SK-N-SH (cell line): ENCODE measurements around the gene RASSF4. TPM values are rescaled to one million over a fixed set of nuclear protein-coding genes. Genes with fewer than 3 reads are reported as not detected.

Source experiments
- CTCF ChIA-PET: fragments of 300-600, 350-600 bp; formaldehyde crosslinking; extraction: SDS; loops from one replicate; lab custom pipeline; 2021; lab: Yijun Ruan, JAX
- POLR2A ChIA-PET: fragments of 350-600 bp; sonication (Branson Sonifier 250); formaldehyde crosslinking; extraction: SDS; loops from one replicate; lab custom pipeline; 2020; ENCODE audit warnings: antibody characterized with exemption, inconsistent platforms; lab: Yijun Ruan, JAX
- DNase-seq: peaks from one replicate; pipeline ENCODE4 v3.0.0; 2012
- H2AFZ ChIP-seq: fragments of 200-600 bp; sonication (generic); 2 replicates; pipeline ENCODE4 v1.8.1; 2016; ENCODE audit warnings: antibody characterized with exemption, mild to moderate bottlenecking, low read depth
- H3F3A ChIP-seq: fragments of 200-600 bp; sonication (generic); replicated peaks from 2 replicates; pipeline ENCODE3; 2016; ENCODE audit warnings: antibody characterized with exemption, mild to moderate bottlenecking; ENCODE audit not compliant: insufficient read depth
- H3K27ac ChIP-seq, 2 experiments: fragments of 200-500 bp in 1 of 2; fragments of 200-600 bp in 1 of 2; sonication (Bioruptor generic) in 1 of 2; sonication (generic), shearing (Covaris generic) in 1 of 2; 2 replicates each; pipeline versions ENCODE4 v1.5.1 to v1.6.1; 2014 to 2016; ENCODE audit warnings: low read depth in 2 of 2, inconsistent platforms in 1 of 2, low read length in 1 of 2, mild to moderate bottlenecking in 1 of 2, mixed read lengths in 1 of 2
- H3K27me3 ChIP-seq: fragments of 200-600 bp; sonication (generic), shearing (Covaris generic); 2 replicates; pipeline ENCODE4 v1.6.1; 2016; ENCODE audit warnings: mixed run types; ENCODE audit not compliant: insufficient read depth
- H3K36me3 ChIP-seq, 2 experiments: fragments of 200-500 bp in 1 of 2; fragments of 200-600 bp in 1 of 2; sonication (Bioruptor generic) in 1 of 2; sonication (generic) in 1 of 2; replicated peaks in 1 of 2; 2 replicates each; pipeline versions ENCODE3 to v1.5.1; 2014 to 2016; ENCODE audit warnings: low read length in 1 of 2, mild to moderate bottlenecking in 1 of 2; ENCODE audit not compliant: insufficient read depth in 2 of 2, control insufficient read depth in 1 of 2
- H3K4me1 ChIP-seq, 2 experiments: fragments of 200-500 bp in 1 of 2; fragments of 200-600 bp in 1 of 2; sonication (Bioruptor generic) in 1 of 2; sonication (generic), shearing (Covaris generic) in 1 of 2; 2 replicates each; pipeline versions ENCODE4 v1.5.1 to v1.6.1; 2014 to 2016; ENCODE audit warnings: low read depth in 1 of 2, low read length in 1 of 2, mixed run types in 1 of 2; ENCODE audit not compliant: insufficient read depth in 2 of 2, control insufficient read depth in 1 of 2
- H3K4me2 ChIP-seq: fragments of 200-600 bp; sonication (generic), shearing (Covaris generic); 2 replicates; pipeline ENCODE4 v1.6.1; 2017; ENCODE audit warnings: mixed run types
- H3K4me3 ChIP-seq, 2 experiments: fragments of 200-500 bp in 1 of 2; fragments of 200-600 bp in 1 of 2; sonication (Bioruptor generic) in 1 of 2; sonication (generic), shearing (Covaris generic) in 1 of 2; 2 replicates each; pipeline versions ENCODE4 v1.5.1 to v1.8.1; 2014 to 2016; ENCODE audit warnings: low read depth in 2 of 2, inconsistent platforms in 1 of 2, low read length in 1 of 2, mild to moderate bottlenecking in 1 of 2, mixed read lengths in 1 of 2, moderate library complexity in 1 of 2
- H3K79me2 ChIP-seq: fragments of 200-600 bp; sonication (generic); 2 replicates; pipeline ENCODE4 v1.8.1; 2017; ENCODE audit warnings: mild to moderate bottlenecking; ENCODE audit not compliant: insufficient read depth
- H3K9ac ChIP-seq: fragments of 200-600 bp; sonication (generic); 2 replicates; pipeline ENCODE4 v1.6.1; 2017; ENCODE audit warnings: mixed run types
- H3K9me2 ChIP-seq: fragments of 200-600 bp; sonication (generic); 2 replicates; pipeline ENCODE4 v1.6.1; 2017; ENCODE audit warnings: mixed run types
- H3K9me3 ChIP-seq: fragments of 200-600 bp; sonication (generic); 2 replicates; pipeline ENCODE4 v1.6.1; 2017; ENCODE audit warnings: mixed run types, mild to moderate bottlenecking, moderate library complexity
- H4K20me1 ChIP-seq: fragments of 200-600 bp; sonication (generic); 2 replicates; pipeline ENCODE4 v1.6.1; 2017; ENCODE audit warnings: mild to moderate bottlenecking, mixed run types; ENCODE audit not compliant: insufficient read depth
- CHD2 ChIP-seq: fragments of 150-350 bp; IDR thresholded peaks from 2 replicates; pipeline ENCODE4 v1.6.1; 2018; ENCODE audit warnings: low read length; ENCODE audit not compliant: partially characterized antibody
- EP300 ChIP-seq, 2 experiments: IDR thresholded peaks; 2 replicates each; pipeline versions ENCODE4 v1.4.0 to v1.6.1; 2012; ENCODE audit warnings: borderline replicate concordance in 1 of 2, low read depth in 1 of 2, low read length in 1 of 2
- EZH2phosphoT487 ChIP-seq: fragments of 200-600 bp; sonication (generic); IDR thresholded peaks from 2 replicates; pipeline ENCODE4 v1.6.1; 2017; ENCODE audit warnings: low read depth, mixed run types, mild to moderate bottlenecking, antibody characterized with exemption, moderate library complexity, borderline replicate concordance
- FOSL2 ChIP-seq: IDR thresholded peaks from 2 replicates; pipeline ENCODE4 v1.4.0; 2012; ENCODE audit warnings: low read depth, mild to moderate bottlenecking, moderate library complexity, borderline replicate concordance
- FOXJ3 ChIP-seq: sonication (generic); formaldehyde crosslinking; IDR thresholded peaks from 2 replicates; pipeline ENCODE4 v1.5.1; 2020; ENCODE audit warnings: mild to moderate bottlenecking, missing genetic modification reagents
- GATA2 ChIP-seq: sonication (generic); formaldehyde crosslinking; IDR thresholded peaks from 2 replicates; pipeline ENCODE4 v1.5.0; 2020; ENCODE audit warnings: mild to moderate bottlenecking, missing genetic modification reagents
- JUND ChIP-seq: IDR thresholded peaks from 2 replicates; pipeline ENCODE4 v1.4.0; 2012
- MAX ChIP-seq: IDR thresholded peaks from 2 replicates; pipeline ENCODE4 v1.4.0; 2012; ENCODE audit warnings: low read depth
- MEF2A ChIP-seq: IDR thresholded peaks from 2 replicates; pipeline ENCODE4 v1.4.0; 2012; ENCODE audit warnings: low read depth, borderline replicate concordance
- MXI1 ChIP-seq: IDR thresholded peaks from 2 replicates; pipeline ENCODE4 v1.6.1; 2012; ENCODE audit warnings: mild to moderate bottlenecking, low read depth, low read length, improper control_type of control experiment
- PBX3 ChIP-seq: IDR thresholded peaks from 2 replicates; pipeline ENCODE4; 2012
- POLR2AphosphoS5 ChIP-seq: IDR thresholded peaks from 2 replicates; pipeline ENCODE4 v1.6.1; 2012; ENCODE audit warnings: low read depth, low read length
- RAD21 ChIP-seq: IDR thresholded peaks from 2 replicates; pipeline ENCODE4 v1.6.1; 2012; ENCODE audit warnings: mild to moderate bottlenecking, low read length
- RCOR1 ChIP-seq: fragments of 150-350 bp; IDR thresholded peaks from 2 replicates; pipeline ENCODE4 v1.6.1; 2017; ENCODE audit warnings: antibody characterized with exemption, low read length
- REST ChIP-seq: IDR thresholded peaks from 2 replicates; pipeline ENCODE4 v1.6.1; 2012; ENCODE audit warnings: mild to moderate bottlenecking, low read depth, low read length, moderate library complexity
- RFX5 ChIP-seq: IDR thresholded peaks from 2 replicates; pipeline ENCODE4 v1.6.1; 2012; ENCODE audit warnings: mild to moderate bottlenecking, improper control_type of control experiment, low read length
- SIN3A ChIP-seq: IDR thresholded peaks from 2 replicates; pipeline ENCODE4 v1.6.1; 2012; ENCODE audit warnings: low read depth, mild to moderate bottlenecking, low read length, moderate library complexity, borderline replicate concordance
- SMC3 ChIP-seq: IDR thresholded peaks from 2 replicates; pipeline ENCODE4 v1.6.1; 2012; ENCODE audit warnings: low read depth, low read length, improper control_type of control experiment
- TAF1 ChIP-seq: IDR thresholded peaks from 2 replicates; pipeline ENCODE4 v1.6.1; 2012; ENCODE audit warnings: low read depth, mild to moderate bottlenecking, low read length, moderate library complexity, borderline replicate concordance
- TCF12 ChIP-seq: IDR thresholded peaks from 2 replicates; pipeline ENCODE4 v1.4.0; 2012
- USF1 ChIP-seq: IDR thresholded peaks from 2 replicates; pipeline ENCODE4 v1.4.0; 2012; ENCODE audit warnings: low read depth, borderline replicate concordance
- WGBS: methylation state at CpG from one replicate; pipeline ENCODE4 v1.1.6; 2017; ENCODE audit warnings: low lambda C conversion rate; 5-methylcytosine and 5-hydroxymethylcytosine counted together
- polyA plus RNA-seq, 3 experiments: library from polyadenylated mRNA; depleted of rRNA; stranded (reverse); fragments of >200 nt; gene quantifications; 2 replicates each; pipeline ENCODE4 v1.2.3, GENCODE V29; 2012

Gene RASSF4
- polyA plus RNA-seq, 1 of the 3 experiments (the other 2 are of a cell fraction) = 11.0 TPM

- Histone ChIP-seq H3K9me2 (no peaks in the 10 kb centered on the region), H3K36me3 (peaks cover 22 to 27% of the 10 kb centered on the region in 2 experiments), H3K4me3 (no peak overlapping the region), H3K4me1 (peaks cover 8 to 9% of the 10 kb centered on the region in 2 experiments; a peak in 3 of 4 replicates), H3K9me3 (no peaks in the 10 kb centered on the region), H3K27me3 (no peaks in the 10 kb centered on the region), H3F3A (peaks cover 6% of the 10 kb centered on the region), H3K79me2 (peaks cover 31% of the 10 kb centered on the region), H3K27ac (no peak overlapping the region), H4K20me1 (no peaks in the 10 kb centered on the region), H3K4me2 (no peak overlapping the region), H2AFZ (no peak overlapping the region), H3K9ac (no peak overlapping the region)
- POLR2A ChIA-PET = no interaction called here
- TF ChIP-seq SIN3A (no peak), JUND (no peak), USF1 (no peak), MXI1 (no peak), TAF1 (no peak), TCF12 (no peak), MEF2A (no peak), FOSL2 (no peak), MAX (no peak), RFX5 (no peak), PBX3 (no peak), EZH2phosphoT487 (no peak), POLR2AphosphoS5 (no peak)
- CTCF ChIA-PET = interaction anchor here (0.8 to 2.0 kb wide), 2 partner anchors 73 to 229 kb away, joined by 3 to 10 read pairs; no protein-coding TSS in a partner anchor
- DNase-seq = no peak
- 96% methylated on average over 3 of the region's 3 CpGs for WGBS
Observed at GRCh38 chr10:45006276-45007030, 46.9 kb downstream of the RASSF4 start.

- no peak overlapping the region for H3K9ac ChIP-seq
- no peaks in the 10 kb centered on the region for H4K20me1 ChIP-seq
- WGBS = 4% methylated on average over 8 of the region's 8 CpGs
- peaks cover 9% of the 10 kb centered on the region; the same call in 1 of the 2 replicates for H3K79me2 ChIP-seq
- DNase-seq = peak; percentile 57
- no peaks in the 10 kb centered on the region for H3K27me3 ChIP-seq
- H3K4me3 ChIP-seq = no peak overlapping the region; a peak in 1 of 4 replicates
- H3K36me3 ChIP-seq = peaks cover 15 to 20% of the 10 kb centered on the region in 2 experiments
- H3K9me3 ChIP-seq = no peaks in the 10 kb centered on the region
- peaks cover 0 to 3% of the 10 kb centered on the region in 2 experiments; a peak in 2 of 4 replicates for H3K4me1 ChIP-seq
- CTCF ChIA-PET = interaction anchor here (0.6 to 2.0 kb wide), 10 partner anchors 20 to 456 kb away, joined by 3 to 10 read pairs (median 4); no protein-coding TSS in a partner anchor
- H3K27ac ChIP-seq = peak overlapping the region; percentile 6 to 16; a peak in 2 of 4 replicates
- H3K4me2 ChIP-seq = peak overlapping the region; percentile 30; the same call in 1 of the 2 replicates
- H3F3A ChIP-seq = peaks cover 6% of the 10 kb centered on the region
- H3K9me2 ChIP-seq = no peaks in the 10 kb centered on the region
- H2AFZ ChIP-seq = no peak overlapping the region
- POLR2A ChIA-PET = no interaction called here
- TF ChIP-seq CHD2 (peak; percentile 31), MAX (no peak), SMC3 (peak; percentile 48), FOXJ3 (CRISPR knock-in tag) (no peak), EP300 (IDR thresholded peaks at IDR 0.05; ENCODE audit: borderline replicate concordance in 1 of 2, low read depth in 1 of 2, low read length in 1 of 2) (no peak), REST (no peak), GATA2 (CRISPR knock-in tag) (no peak), MEF2A (no peak), RAD21 (peak; percentile 87), RCOR1 (peak; percentile 75), FOSL2 (no peak)
Observed at GRCh38 chr10:45008524-45009161, 49.0 kb downstream of the RASSF4 start.
